Dendritic cell treated with granulocyte-macrophage colony-stimulating factor and Interleukin-4, amounts not matched to agents 40 ng/mL and 50 ng/mL, for 4 days (primary cell): Measurements from ENCODE around the gene MAGEA9.
"Not testable (repeated sequence)": the region's sequence is repeated elsewhere in the genome, so short reads cannot be mapped to it uniquely, and the experiment has no call there.

Source experiments
- H3K27ac Mint-ChIP-seq: one replicate; pipeline ENCODE4 v1.8.0; 2022; ENCODE audit warnings: mild to moderate bottlenecking, mixed read lengths
- H3K27me3 Mint-ChIP-seq: one replicate; pipeline ENCODE4 v1.8.0; 2022; ENCODE audit warnings: mild to moderate bottlenecking, mixed read lengths
- H3K36me3 Mint-ChIP-seq: one replicate; pipeline ENCODE4 v1.8.0; 2022; ENCODE audit warnings: low read depth, mixed read lengths
- H3K4me1 Mint-ChIP-seq: one replicate; pipeline ENCODE4 v1.8.0; 2022; ENCODE audit warnings: low read depth, mixed read lengths
- H3K4me3 Mint-ChIP-seq: one replicate; pipeline ENCODE4 v1.8.0; 2022; ENCODE audit warnings: mild to moderate bottlenecking, moderate library complexity, mixed read lengths
- H3K9me3 Mint-ChIP-seq: one replicate; pipeline ENCODE4 v1.8.0; 2022; ENCODE audit warnings: mixed read lengths
- intact Hi-C: fragments of 100-400 bp; cut with micrococcal nuclease; formaldehyde crosslinking; loops from one replicate; pipeline ENCODE4 v1.15.0; 2022

MAGEA9 gene, protein sequence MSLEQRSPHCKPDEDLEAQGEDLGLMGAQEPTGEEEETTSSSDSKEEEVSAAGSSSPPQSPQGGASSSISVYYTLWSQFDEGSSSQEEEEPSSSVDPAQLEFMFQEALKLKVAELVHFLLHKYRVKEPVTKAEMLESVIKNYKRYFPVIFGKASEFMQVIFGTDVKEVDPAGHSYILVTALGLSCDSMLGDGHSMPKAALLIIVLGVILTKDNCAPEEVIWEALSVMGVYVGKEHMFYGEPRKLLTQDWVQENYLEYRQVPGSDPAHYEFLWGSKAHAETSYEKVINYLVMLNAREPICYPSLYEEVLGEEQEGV

GRCh38 chrX:149781727-149782126, at the start of gene MAGEA9:
Gene MAGEA9 (plus strand): TSS chrX:149781930. CDS start chrX:149786211, 4,281 bp downstream.
- H3K9me3 Mint-ChIP-seq, H3K36me3 Mint-ChIP-seq, H3K4me3 Mint-ChIP-seq, intact Hi-C loops, H3K27ac Mint-ChIP-seq, H3K4me1 Mint-ChIP-seq, H3K27me3 Mint-ChIP-seq: not testable (repeated sequence)

DNA sequence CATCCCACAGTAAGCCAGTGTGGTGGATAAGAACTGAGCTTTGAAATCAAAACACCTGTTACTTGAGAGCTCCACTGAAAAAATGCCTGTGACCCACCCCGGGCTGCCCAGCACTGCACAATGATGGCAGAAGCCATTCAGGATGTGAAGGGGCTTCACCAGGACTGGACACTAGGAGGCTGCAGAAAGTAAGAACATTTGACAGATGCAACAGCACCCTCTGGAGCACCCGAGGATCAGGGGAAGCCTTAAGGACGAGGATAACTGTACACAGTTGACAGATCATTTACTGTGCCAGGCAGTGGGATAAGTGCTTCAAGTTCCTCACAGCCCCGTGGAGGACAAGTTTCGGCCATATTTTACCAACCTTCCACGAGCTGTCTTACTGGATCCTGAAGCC, 39.5 kb upstream of the MAGEA9 start:
- H3K27ac Mint-ChIP-seq, H3K4me3 Mint-ChIP-seq, H3K4me1 Mint-ChIP-seq, intact Hi-C loops, H3K27me3 Mint-ChIP-seq, H3K36me3 Mint-ChIP-seq, H3K9me3 Mint-ChIP-seq: not testable (repeated sequence)

- H3K36me3 Mint-ChIP-seq, H3K27me3 Mint-ChIP-seq, H3K4me1 Mint-ChIP-seq, H3K9me3 Mint-ChIP-seq, H3K4me3 Mint-ChIP-seq, intact Hi-C loops, H3K27ac Mint-ChIP-seq: not testable (repeated sequence)
Observed at GRCh38 chrX:149746390-149747007, 35.2 kb upstream of the MAGEA9 start.

- H3K9me3 Mint-ChIP-seq: no peaks in the 10 kb centered on the region
- H3K27ac Mint-ChIP-seq: no peak overlapping the region
- H3K4me1 Mint-ChIP-seq: no peaks in the 10 kb centered on the region
- no peak overlapping the region for H3K4me3 Mint-ChIP-seq
- H3K36me3 Mint-ChIP-seq: no peaks in the 10 kb centered on the region
- no peaks in the 10 kb centered on the region for H3K27me3 Mint-ChIP-seq
- intact Hi-C loops: no loop called here
Observed at GRCh38 chrX:149757206-149758067, 24.3 kb upstream of the MAGEA9 start.

- intact Hi-C loops: no loop called here
- Mint-ChIP-seq H3K9me3 (no peaks in the 10 kb centered on the region), H3K27ac (no peak overlapping the region), H3K27me3 (no peaks in the 10 kb centered on the region), H3K36me3 (no peaks in the 10 kb centered on the region), H3K4me3 (no peak overlapping the region), H3K4me1 (no peaks in the 10 kb centered on the region)
Observed at GRCh38 chrX:149758068-149758714, 23.5 kb upstream of the MAGEA9 start.

DNA sequence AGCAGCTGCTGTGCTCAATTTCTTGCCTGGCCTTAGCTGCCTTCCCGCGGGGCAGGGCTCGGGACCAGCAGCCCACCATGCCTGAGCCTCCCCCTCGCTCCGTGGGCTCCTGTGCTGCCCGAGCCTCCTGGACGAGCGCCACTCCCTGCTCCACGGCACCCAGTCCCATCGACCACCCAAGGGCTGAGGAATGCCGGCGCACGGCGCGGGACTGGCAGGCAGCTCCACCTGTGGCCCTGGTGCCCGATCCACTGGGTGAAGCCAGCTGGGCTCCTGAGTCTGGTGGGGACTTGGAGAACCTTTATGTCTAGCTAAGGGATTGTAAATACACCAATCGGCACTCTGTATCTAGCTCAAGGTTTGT, 23.0 kb upstream of the MAGEA9 start:
- H3K27me3 Mint-ChIP-seq, H3K9me3 Mint-ChIP-seq, H3K4me3 Mint-ChIP-seq, H3K27ac Mint-ChIP-seq, intact Hi-C loops, H3K4me1 Mint-ChIP-seq, H3K36me3 Mint-ChIP-seq: not testable (repeated sequence)

- H3K36me3 Mint-ChIP-seq: no peaks in the 10 kb centered on the region
- no peaks in the 10 kb centered on the region for H3K27me3 Mint-ChIP-seq
- no peak overlapping the region for H3K27ac Mint-ChIP-seq
- H3K4me1 Mint-ChIP-seq: no peaks in the 10 kb centered on the region
- H3K4me3 Mint-ChIP-seq: no peak overlapping the region
- no peaks in the 10 kb centered on the region for H3K9me3 Mint-ChIP-seq
- intact Hi-C loops: no loop called here
Observed at GRCh38 chrX:149759824-149760223, 21.9 kb upstream of the MAGEA9 start.

DNA sequence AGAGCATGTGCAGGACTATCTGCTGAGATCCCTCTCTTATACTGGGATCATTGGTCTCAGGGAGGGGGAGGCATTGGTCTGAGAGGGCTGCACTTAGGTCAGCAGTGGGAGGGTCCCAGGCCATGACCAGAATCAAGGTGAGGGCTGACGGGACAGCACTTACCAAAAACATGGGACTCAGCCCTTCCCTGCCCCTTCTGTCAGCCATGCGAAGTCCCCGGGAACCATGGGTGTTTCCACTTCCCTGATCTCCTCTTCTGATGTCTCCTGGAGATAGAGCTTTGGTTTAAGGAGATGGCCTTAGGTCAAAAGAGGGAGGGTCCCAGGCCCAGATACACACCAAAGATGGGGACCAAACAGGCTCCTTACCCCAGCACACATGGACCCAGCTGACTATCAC, 20.8 kb upstream of the MAGEA9 start:
- no peaks in the 10 kb centered on the region for H3K36me3 Mint-ChIP-seq
- H3K4me3 Mint-ChIP-seq: no peak overlapping the region
- no peaks in the 10 kb centered on the region for H3K27me3 Mint-ChIP-seq
- no peak overlapping the region for H3K27ac Mint-ChIP-seq
- intact Hi-C loops: no loop called here
- H3K4me1 Mint-ChIP-seq: no peaks in the 10 kb centered on the region
- H3K9me3 Mint-ChIP-seq: no peaks in the 10 kb centered on the region

DNA sequence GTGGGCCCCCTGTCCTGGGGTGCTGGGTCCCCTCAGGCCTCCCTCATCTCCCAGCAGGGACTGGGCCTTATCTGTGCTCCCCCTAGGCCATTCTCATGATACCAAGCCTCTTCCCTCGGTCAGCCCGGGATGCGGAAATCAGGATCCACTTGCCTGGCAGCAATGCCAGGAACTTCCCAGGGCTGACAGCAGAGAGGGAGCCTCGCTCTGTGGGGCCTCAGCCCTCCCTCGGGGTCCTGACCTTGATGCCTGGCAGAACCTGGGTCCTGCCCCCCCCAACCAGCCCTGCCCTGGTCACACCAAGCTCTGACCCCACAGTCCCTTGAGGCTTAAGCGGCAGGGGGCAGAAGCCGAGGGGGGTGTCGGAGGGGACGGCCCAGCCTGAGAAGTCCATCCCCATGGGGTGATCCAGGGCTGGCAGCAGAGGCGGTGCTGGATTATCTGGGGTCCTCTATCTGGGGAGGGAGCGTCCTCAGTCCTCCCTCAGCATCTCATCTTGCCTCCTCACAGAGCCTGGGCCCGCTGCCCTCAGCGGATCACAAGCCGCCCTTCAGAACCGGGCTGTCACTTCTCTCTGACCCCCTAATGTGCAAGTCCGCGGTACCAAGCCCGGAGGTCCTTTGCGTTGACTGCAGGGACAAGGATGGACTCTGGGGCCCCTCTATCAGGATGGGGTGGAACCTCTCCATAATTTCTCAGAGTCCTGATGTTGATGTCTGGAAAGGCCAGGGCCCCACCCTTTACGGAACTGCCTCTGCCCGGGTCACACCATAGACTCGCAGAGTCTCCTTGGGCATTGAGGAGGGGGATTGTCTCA, 19.7 kb upstream of the MAGEA9 start:
- H3K36me3 Mint-ChIP-seq, H3K4me3 Mint-ChIP-seq, intact Hi-C loops, H3K27me3 Mint-ChIP-seq, H3K9me3 Mint-ChIP-seq, H3K4me1 Mint-ChIP-seq, H3K27ac Mint-ChIP-seq: not testable (repeated sequence)

- H3K9me3 Mint-ChIP-seq: no peaks in the 10 kb centered on the region
- intact Hi-C loops: no loop called here
- H3K4me3 Mint-ChIP-seq: no peak overlapping the region
- H3K27ac Mint-ChIP-seq: no peak overlapping the region
- no peaks in the 10 kb centered on the region for H3K27me3 Mint-ChIP-seq
- no peaks in the 10 kb centered on the region for H3K4me1 Mint-ChIP-seq
- H3K36me3 Mint-ChIP-seq: no peaks in the 10 kb centered on the region
Observed at GRCh38 chrX:149762696-149763614, 18.8 kb upstream of the MAGEA9 start.

- H3K27me3 Mint-ChIP-seq, H3K27ac Mint-ChIP-seq, H3K9me3 Mint-ChIP-seq, H3K36me3 Mint-ChIP-seq, H3K4me1 Mint-ChIP-seq, intact Hi-C loops, H3K4me3 Mint-ChIP-seq: not testable (repeated sequence)
Observed at GRCh38 chrX:149770344-149770743, 11.4 kb upstream of the MAGEA9 start.

DNA sequence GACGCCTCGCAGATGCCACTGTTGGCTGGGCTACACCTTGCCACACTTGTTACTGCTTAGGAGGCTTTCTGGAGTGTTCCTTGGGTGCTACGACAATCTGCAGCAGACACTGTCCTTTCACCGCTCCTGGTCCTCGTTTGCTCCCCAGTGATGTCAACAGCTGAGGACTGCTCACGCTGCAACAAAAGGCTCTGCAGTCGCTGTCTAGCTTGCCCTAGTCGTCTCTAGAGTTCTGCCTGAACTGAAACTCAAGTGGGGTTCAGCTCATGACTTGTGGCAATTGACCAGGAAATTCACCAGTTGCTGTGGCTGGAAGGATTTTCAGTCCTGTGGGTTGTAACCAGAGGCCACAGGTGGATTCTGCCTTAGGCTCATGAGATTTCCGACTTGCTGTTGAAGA, 8.7 kb upstream of the MAGEA9 start:
- H3K36me3 Mint-ChIP-seq, H3K4me3 Mint-ChIP-seq, H3K27ac Mint-ChIP-seq, H3K4me1 Mint-ChIP-seq, intact Hi-C loops, H3K27me3 Mint-ChIP-seq, H3K9me3 Mint-ChIP-seq: not testable (repeated sequence)

DNA sequence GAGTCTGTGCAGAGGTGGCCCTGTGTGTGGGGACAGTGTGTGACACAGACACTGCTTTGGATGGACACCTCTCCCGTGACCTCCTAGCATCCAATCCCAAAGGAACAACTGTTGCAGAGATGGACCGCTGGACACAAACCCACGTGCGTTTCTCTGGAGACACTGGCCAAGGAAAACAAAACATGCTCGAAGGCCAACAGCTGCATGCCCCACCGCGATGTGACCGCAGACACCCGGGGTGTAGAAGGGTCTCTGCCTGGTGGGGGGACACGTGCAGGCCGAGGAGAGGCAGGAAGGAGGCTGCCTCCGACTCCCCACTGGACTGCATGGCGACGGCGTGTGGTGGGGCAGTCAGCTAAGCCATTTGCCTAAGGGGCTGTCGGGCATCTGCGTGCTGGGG, 8.0 kb upstream of the MAGEA9 start, which contains the start of gene HSFX1:
Gene HSFX1 (plus strand): TSS at position 301 of the 400 bp plus-strand sequence. CDS start 614 bp downstream, outside the sequence.
- H3K4me1 Mint-ChIP-seq, H3K27me3 Mint-ChIP-seq, H3K36me3 Mint-ChIP-seq, intact Hi-C loops, H3K27ac Mint-ChIP-seq, H3K9me3 Mint-ChIP-seq, H3K4me3 Mint-ChIP-seq: not testable (repeated sequence)
